Kidney (tissue), 14 donors: ENCODE measurements around the gene FMO4. TPM values are rescaled to one million over a fixed set of nuclear protein-coding genes. Genes with fewer than 3 reads are reported as not detected.
"Not testable (repeated sequence)": the region's sequence is repeated elsewhere in the genome, so short reads cannot be mapped to it uniquely, and the experiment has no call there.

Source experiments
- DNase-seq, 5 donors: peaks; one replicate each; pipeline ENCODE4 v3.0.0-alpha.2; 2013 to 2020
- FAIRE-seq: peaks from 2 replicates; lab custom pipeline; 2012; peaks lifted over from hg19 to GRCh38; lab: Jason Lieb, UNC
- H3K27ac ChIP-seq, 2 donors: one replicate each; pipeline ENCODE4 v1.7.0; 2013; ENCODE audit warnings: low read depth in 2 of 2, low read length in 2 of 2, inconsistent platforms in 1 of 2
- H3K27me3 ChIP-seq: one replicate; pipeline ENCODE4 v1.7.1; 2013; ENCODE audit warnings: low read length, inconsistent platforms; ENCODE audit not compliant: control insufficient read depth, insufficient read depth
- H3K36me3 ChIP-seq, 3 donors: one replicate each; pipeline versions ENCODE4 v1.7.0 to v1.7.1; 2013; ENCODE audit warnings: low read length in 3 of 3, control low read depth in 1 of 3, inconsistent platforms in 1 of 3; ENCODE audit not compliant: insufficient read depth in 3 of 3, control insufficient read depth in 2 of 3
- H3K4me1 ChIP-seq, 3 donors: one replicate each; pipeline versions ENCODE4 v1.7.0 to v1.7.1; 2013; ENCODE audit warnings: low read length in 3 of 3, inconsistent platforms in 1 of 3, low read depth in 1 of 3; ENCODE audit not compliant: control insufficient read depth in 2 of 3, insufficient read depth in 2 of 3
- H3K4me3 ChIP-seq, 3 donors: one replicate each; pipeline versions ENCODE4 v1.7.0 to v1.8.1; 2013; ENCODE audit warnings: low read length in 3 of 3, control low read depth in 1 of 3, inconsistent platforms in 1 of 3
- H3K9ac ChIP-seq, 3 donors: one replicate each; pipeline versions ENCODE4 v1.7.0 to v1.7.1; 2013; ENCODE audit warnings: low read length in 3 of 3, control low read depth in 1 of 3, inconsistent platforms in 1 of 3
- H3K9me3 ChIP-seq, 3 donors: one replicate each; pipeline versions ENCODE4 v1.7.0 to v1.7.1; 2013; ENCODE audit warnings: low read length in 3 of 3, control low read depth in 1 of 3, inconsistent platforms in 1 of 3; ENCODE audit not compliant: control insufficient read depth in 2 of 3, insufficient read depth in 1 of 3
- CTCF ChIP-seq: IDR thresholded peaks from 3 replicates; pipeline ENCODE4 v1.5.1; 2012; ENCODE audit warnings: mild to moderate bottlenecking, moderate library complexity, borderline replicate concordance; ENCODE audit not compliant: insufficient read depth; ENCODE audit errors: extremely low read depth
- intact Hi-C: fragments of 100-400 bp; cut with DNase I; formaldehyde crosslinking; loops from one replicate; pipeline ENCODE4 v1.11.1; 2022
- polyA plus RNA-seq: library from polyadenylated mRNA; stranded (reverse); fragments of 350-450 nt; fragmentation: Illumina TruSeq; extraction: RNeasy Lipid Tissue Mini Kit (QIAGEN cat#74804); gene quantifications from one replicate; pipeline ENCODE4 v1.2.3, GENCODE V29; 2014; ENCODE audit warnings: low read depth, low replicate concordance; ENCODE audit not compliant: insufficient read depth
- total RNA-seq: library from RNA; stranded (reverse); fragmentation: NEBNext Ultra II Directional; extraction: Animal tissue kit (Norgen Biotek cat#: 25700); gene quantifications from one replicate; pipeline ENCODE4 v1.2.1, GENCODE V29; 2021
- donor health status: control.
- donor health status: control.
- donor health status: control.
- donor health status: control.
- donor health status: control.
- donor health status: DM: yes; HTN: yes; CAD: no.
- donor health status: Normal renal cell carcinoma (clear cell type).

Gene FMO4
- total and polyA plus RNA-seq, 2 donors from 2014 or later: 10.6 to 25.8 TPM

GRCh38 chr1:171290621-171291020 lies 23.4 kb upstream of the FMO4 start:
- no peaks in the 10 kb centered on the region for H3K36me3 ChIP-seq
- H3K4me1 ChIP-seq: peaks cover 0 to 8% (median 0%) of the 10 kb centered on the region in 3 donors
- TF ChIP-seq CTCF: no peak
- H3K27ac ChIP-seq: no peak overlapping the region
- H3K9ac ChIP-seq: no peak overlapping the region
- intact Hi-C loops: no loop called here
- no peaks in the 10 kb centered on the region for H3K9me3 ChIP-seq
- FAIRE-seq (no peak), DNase-seq (peak in 2 of 5 donors; percentile 7 to 23)
- H3K4me3 ChIP-seq: no peak overlapping the region
- H3K27me3 ChIP-seq: no peaks in the 10 kb centered on the region

GRCh38 chr1:171292799-171293198 lies 21.2 kb upstream of the FMO4 start:
- intact Hi-C loops: no loop called here
- H3K9me3 ChIP-seq: no peaks in the 10 kb centered on the region
- peaks cover 0 to 8% (median 0%) of the 10 kb centered on the region in 3 donors for H3K4me1 ChIP-seq
- no peaks in the 10 kb centered on the region for H3K36me3 ChIP-seq
- DNase-seq: no peak
- H3K27ac ChIP-seq: no peak overlapping the region
- no peak for FAIRE-seq
- no peak for TF ChIP-seq CTCF
- no peak overlapping the region for H3K4me3 ChIP-seq
- H3K9ac ChIP-seq: no peak overlapping the region
- H3K27me3 ChIP-seq: no peaks in the 10 kb centered on the region

GRCh38 chr1:171295383-171295782 lies 18.6 kb upstream of the FMO4 start:
- FAIRE-seq, H3K36me3 ChIP-seq, H3K4me3 ChIP-seq, H3K9ac ChIP-seq, H3K4me1 ChIP-seq, H3K9me3 ChIP-seq, H3K27ac ChIP-seq, intact Hi-C loops, H3K27me3 ChIP-seq: not testable (repeated sequence)
- DNase-seq: peak in 2 of 5 donors; percentile 16 to 47

GRCh38 chr1:171295821-171296220 lies 18.2 kb upstream of the FMO4 start:
- H3K27me3 ChIP-seq: no peaks in the 10 kb centered on the region
- FAIRE-seq: no peak
- no peaks in the 10 kb centered on the region for H3K36me3 ChIP-seq
- TF ChIP-seq CTCF: no peak
- intact Hi-C loops: no loop called here
- H3K27ac ChIP-seq: no peak overlapping the region
- H3K4me3 ChIP-seq: no peak overlapping the region
- DNase-seq: no peak
- H3K4me1 ChIP-seq: no peaks in the 10 kb centered on the region
- no peaks in the 10 kb centered on the region for H3K9me3 ChIP-seq
- no peak overlapping the region for H3K9ac ChIP-seq
